ENCODE data around the gene ZNF319. TPM values are rescaled to one million over a fixed set of nuclear protein-coding genes. Genes with fewer than 3 reads are reported as not detected.

The ZNF319 gene
- total and polyA plus RNA-seq, 2 of the 13 experiments (the other 11 are each of a cell fraction or from before 2014, with no cell fraction given) = 2.4 to 3.6 TPM

GRCh38 chr16:57992084-57992483 is 8.4 kb downstream of the ZNF319 start:
- peaks cover 2 to 14% of the 10 kb centered on the region in 2 experiments; a peak in 2 of 5 replicates for H3K27me3 ChIP-seq (ENCODE audit: control insufficient read depth in 1 of 2, insufficient read depth in 2 of 2, low read length in 2 of 2)
- H4K20me1 ChIP-seq (ENCODE audit: insufficient read depth, low read length) = no peaks in the 10 kb centered on the region
- intact Hi-C loops (cut with micrococcal nuclease; ENCODE audit: unreplicated experiment) = no loop called here
- BruUV-seq (replicated peaks) = no TSS peak
- H3K9me3 ChIP-seq (ENCODE audit: low read length) = no peaks in the 10 kb centered on the region
- no peaks in the 10 kb centered on the region for H3K4me1 ChIP-seq (ENCODE audit: insufficient read depth, low read length)
- H3K36me3 ChIP-seq (replicated peaks in 1 of 2; ENCODE audit: control insufficient read depth in 1 of 2, insufficient read depth in 2 of 2, low read length in 2 of 2) = peaks cover 7 to 14% of the 10 kb centered on the region in 2 experiments; a peak in 4 of 5 replicates
- no peak for DNase-seq (ENCODE audit: low spot score)
- no peak for FAIRE-seq
- no peak overlapping the region for H3K9ac ChIP-seq (ENCODE audit: insufficient read depth, low read depth, low read length)
- 77% methylated on average over 6 of the region's 6 CpGs for WGBS (ENCODE audit: low lambda C conversion rate)
- in situ Hi-C loops (cut with HindIII; ENCODE audit: extremely low pct_ligation_motif_present, low pct_unique_long_range_greater_than_20kb) = no loop called here
- H3K4me3 ChIP-seq (replicated peaks in 1 of 3; ENCODE audit: insufficient read depth in 1 of 3, low read depth in 2 of 3, low read length in 3 of 3) = no peak overlapping the region
- no peak for TF ChIP-seq NR2F2 (IDR thresholded peaks at IDR 0.05; ENCODE audit: borderline replicate concordance, low read depth)
- no peak for TF ChIP-seq ZNF18 (CRISPR knock-in tag; IDR thresholded peaks at IDR 0.05; ENCODE audit: insufficient replicate concordance)
- TF ChIP-seq ZBTB1 (CRISPR knock-in tag; IDR thresholded peaks at IDR 0.05; ENCODE audit: borderline replicate concordance) = no peak
- no peak for TF ChIP-seq ZNF766 (CRISPR knock-in tag; IDR thresholded peaks at IDR 0.05; ENCODE audit: borderline replicate concordance)
- no peak for TF ChIP-seq SMYD3 (CRISPR knock-in tag; IDR thresholded peaks at IDR 0.05)
- TF ChIP-seq ARNT (IDR thresholded peaks at IDR 0.05) = no peak
- TF ChIP-seq IRF2 (CRISPR knock-in tag; IDR thresholded peaks at IDR 0.05) = no peak
- no peak for TF ChIP-seq ZNF276 (CRISPR knock-in tag; IDR thresholded peaks at IDR 0.05; ENCODE audit: low read depth)
- TF ChIP-seq ZNF3 (CRISPR knock-in tag; IDR thresholded peaks at IDR 0.05) = no peak
- TF ChIP-seq ATF3 (CRISPR knock-in tag; IDR thresholded peaks at IDR 0.05) = no peak
- no peak for TF ChIP-seq AHR (CRISPR knock-in tag; IDR thresholded peaks at IDR 0.05)
- no peak for TF ChIP-seq KLF6 (CRISPR knock-in tag; IDR thresholded peaks at IDR 0.05)
- no peak for TF ChIP-seq TBX2 (CRISPR knock-in tag; IDR thresholded peaks at IDR 0.05; ENCODE audit: borderline replicate concordance)
- TF ChIP-seq REL (CRISPR knock-in tag; conservative IDR thresholded peaks at IDR 0.05) = no peak
- H2AFZ ChIP-seq (ENCODE audit: low read length) = no peak overlapping the region
- peak; percentile 7; the same call in 2 of the 3 replicates for ATAC-seq
- H3K4me2 ChIP-seq (ENCODE audit: low read depth, low read length) = no peak overlapping the region
- ChIA-PET POLR2A (interaction anchor here (0.9 to 1.3 kb wide), 2 partner anchors 10 to 76 kb away, joined by 3 read pairs; partner anchors contain the start of gene USB1), CTCF (ENCODE audit: low intra/inter-chr PET ratio, low total read pairs) (no interaction called here)
- H3K27ac ChIP-seq (ENCODE audit: extremely low read length, insufficient read depth, low read length) = no peak overlapping the region
- H3K79me2 ChIP-seq (ENCODE audit: insufficient read depth, low read length) = no peaks in the 10 kb centered on the region
